ENCODE measurements around the gene SORL1.
A peak's percentile ranks its signal among the peaks of the same experiment; 100 is the strongest.

SORL1 gene

GRCh38 chr11:121426476-121427399 lies 25.4 kb upstream of the SORL1 start:
- DNase-seq = no peak

- no peak for DNase-seq
Observed at GRCh38 chr11:121427400-121427744, 24.7 kb upstream of the SORL1 start.

GRCh38 chr11:121429556-121429955 lies 22.6 kb upstream of the SORL1 start:
- DNase-seq = no peak

GRCh38 chr11:121431820-121432526 lies 20.1 kb upstream of the SORL1 start:
- DNase-seq = no peak

GRCh38 chr11:121435132-121435531 lies 17.0 kb upstream of the SORL1 start:
- DNase-seq = no peak

- no peak for DNase-seq
Observed at GRCh38 chr11:121435551-121436511, 16.3 kb upstream of the SORL1 start.

- no peak for DNase-seq
Observed at GRCh38 chr11:121437018-121437685, 15.0 kb upstream of the SORL1 start.

GRCh38 chr11:121437686-121438078 lies 14.4 kb upstream of the SORL1 start:
- DNase-seq = no peak

- peak; percentile 18 for DNase-seq
Observed at GRCh38 chr11:121439337-121439736, 12.8 kb upstream of the SORL1 start.

- DNase-seq = no peak
Observed at GRCh38 chr11:121439759-121440158, 12.4 kb upstream of the SORL1 start.

GRCh38 chr11:121441521-121441920 lies 10.6 kb upstream of the SORL1 start:
- no peak for DNase-seq

- no peak for DNase-seq
Observed at GRCh38 chr11:121443688-121444275, 8.3 kb upstream of the SORL1 start.

- no peak for DNase-seq
Observed at GRCh38 chr11:121444526-121444925, 7.6 kb upstream of the SORL1 start.

GRCh38 chr11:121445071-121445768 lies 6.9 kb upstream of the SORL1 start:
- no peak for DNase-seq

GRCh38 chr11:121446752-121447156 lies 5.4 kb upstream of the SORL1 start:
- DNase-seq = peak; percentile 34

- no peak for DNase-seq
Observed at GRCh38 chr11:121448011-121448410, 4.1 kb upstream of the SORL1 start.

GRCh38 chr11:121448431-121448941 lies 3.6 kb upstream of the SORL1 start:
- no peak for DNase-seq

- DNase-seq = no peak
Observed at GRCh38 chr11:121449123-121449522, 3.0 kb upstream of the SORL1 start.

GRCh38 chr11:121449626-121450025 lies 2.5 kb upstream of the SORL1 start:
- DNase-seq = no peak

GRCh38 chr11:121450401-121450800 lies 1.7 kb upstream of the SORL1 start:
- no peak for DNase-seq
